OCI-LY1 (cell line): Measurements from ENCODE around the gene CCBE1.

ENCODE experiments used
- H2AFZ ChIP-seq: fragments of 200-600 bp; sonication (generic), shearing (Covaris generic); 2 replicates; pipeline ENCODE4 v1.6.0; 2014; ENCODE audit warnings: antibody characterized with exemption, mild to moderate bottlenecking, low read length
- H3F3A ChIP-seq: fragments of 200-600 bp; sonication (generic), shearing (Covaris generic); 2 replicates; pipeline ENCODE4 v1.6.0; 2014; ENCODE audit warnings: mild to moderate bottlenecking, antibody characterized with exemption, low read length, moderate library complexity; ENCODE audit not compliant: insufficient read depth
- H3K27ac ChIP-seq: fragments of 200-600 bp; sonication (generic); 2 replicates; pipeline ENCODE4 v1.5.1; 2014; ENCODE audit warnings: low read length, mixed run types, mild to moderate bottlenecking, low read depth; ENCODE audit not compliant: poor library complexity, severe bottlenecking
- H3K27me3 ChIP-seq: fragments of 200-600 bp; sonication (generic); 2 replicates; pipeline ENCODE4 v1.6.0; 2014; ENCODE audit warnings: antibody characterized with exemption, mild to moderate bottlenecking, low read length, moderate library complexity; ENCODE audit not compliant: insufficient read depth
- H3K36me3 ChIP-seq: fragments of 200-600 bp; sonication (generic); 2 replicates; pipeline ENCODE4 v1.6.1; 2014; ENCODE audit warnings: mild to moderate bottlenecking, antibody characterized with exemption, low read length, moderate library complexity, mixed read lengths; ENCODE audit not compliant: insufficient read depth
- H3K4me1 ChIP-seq: fragments of 200-600 bp; sonication (generic); 2 replicates; pipeline ENCODE4 v1.5.1; 2014; ENCODE audit warnings: mild to moderate bottlenecking, low read length, moderate library complexity; ENCODE audit not compliant: insufficient read depth, severe bottlenecking
- H3K4me2 ChIP-seq: fragments of 200-600 bp; sonication (generic), shearing (Covaris generic); 2 replicates; pipeline ENCODE4 v1.6.1; 2014; ENCODE audit warnings: low read length
- H3K4me3 ChIP-seq: fragments of 200-600 bp; sonication (generic); 2 replicates; pipeline ENCODE4 v1.5.1; 2014; ENCODE audit warnings: low read length, low read depth, mild to moderate bottlenecking, mixed read lengths; ENCODE audit not compliant: poor library complexity, severe bottlenecking
- H3K79me2 ChIP-seq: fragments of 200-600 bp; shearing (Covaris generic); 2 replicates; pipeline ENCODE4 v1.6.1; 2016; ENCODE audit warnings: mixed run types, low read length, mixed read lengths; ENCODE audit not compliant: insufficient read depth
- H3K9ac ChIP-seq: fragments of 200-600 bp; sonication (generic), shearing (Covaris generic); 2 replicates; pipeline ENCODE4 v1.6.1; 2014; ENCODE audit warnings: mild to moderate bottlenecking, low read length, mixed read lengths
- H3K9me2 ChIP-seq: fragments of 200-600 bp; sonication (generic), shearing (Covaris generic); 2 replicates; pipeline ENCODE4 v1.6.1; 2014; ENCODE audit warnings: low read depth, mild to moderate bottlenecking, low read length, mixed read lengths
- H3K9me3 ChIP-seq: fragments of 200-600 bp; shearing (Covaris generic); 2 replicates; pipeline ENCODE4 v1.6.1; 2014; ENCODE audit warnings: low read length, mixed read lengths
- H4K20me1 ChIP-seq: fragments of 200-600 bp; sonication (generic), shearing (Covaris generic); 2 replicates; pipeline ENCODE4 v1.6.0; 2016; ENCODE audit warnings: mild to moderate bottlenecking, low read length; ENCODE audit not compliant: insufficient read depth
- CTCF ChIP-seq: fragments of 200-600 bp; sonication (generic), shearing (Covaris generic); IDR thresholded peaks from 2 replicates; pipeline ENCODE4 v1.5.1; 2017; ENCODE audit warnings: mild to moderate bottlenecking, antibody characterized with exemption, low read length, moderate library complexity, mixed read lengths
- EZH2 ChIP-seq: fragments of 200-600 bp; sonication (generic), shearing (Covaris generic); IDR thresholded peaks from 2 replicates; pipeline ENCODE4 v1.8.0; 2017; ENCODE audit warnings: borderline replicate concordance, mixed run types, mild to moderate bottlenecking, antibody characterized with exemption, low read length, moderate library complexity, mixed read lengths

The CCBE1 gene

DNA sequence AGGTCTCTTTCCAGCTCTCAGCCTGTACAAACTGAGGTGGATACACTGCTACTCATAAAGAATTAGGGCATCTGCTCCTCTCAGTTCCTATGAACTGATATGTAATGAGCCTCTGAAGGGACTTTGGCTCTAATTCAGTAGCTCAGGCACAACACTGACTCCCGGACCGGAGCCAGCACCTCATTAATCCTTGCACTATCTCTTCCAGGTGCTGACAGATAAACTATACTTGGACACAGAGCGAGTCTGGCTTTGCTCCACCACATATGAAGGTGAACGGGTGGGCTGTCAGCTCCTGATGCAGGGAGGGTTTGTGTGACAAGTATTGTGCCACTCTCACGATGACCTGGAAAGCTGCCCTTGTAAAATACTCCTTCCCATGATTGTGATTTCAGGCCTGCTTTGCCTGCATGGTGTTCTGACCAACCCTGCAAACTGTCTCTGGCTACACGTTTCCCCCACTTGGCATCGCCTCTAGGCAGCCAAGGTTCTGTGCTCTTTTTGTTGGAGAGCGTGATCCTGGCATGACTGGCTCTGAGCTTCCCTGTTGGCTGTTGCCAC, 226.6 kb downstream of the CCBE1 start:
- TF ChIP-seq CTCF: no peak
- TF ChIP-seq EZH2: no peak
- H3K9me2 ChIP-seq: no peaks in the 10 kb centered on the region
- no peaks in the 10 kb centered on the region for H3K79me2 ChIP-seq
- H3K4me3 ChIP-seq: no peak overlapping the region
- H3K4me2 ChIP-seq: no peak overlapping the region
- no peak overlapping the region for H3K9ac ChIP-seq
- H3K27me3 ChIP-seq: no peaks in the 10 kb centered on the region
- no peaks in the 10 kb centered on the region for H3K4me1 ChIP-seq
- no peaks in the 10 kb centered on the region for H4K20me1 ChIP-seq
- no peak overlapping the region for H2AFZ ChIP-seq
- no peaks in the 10 kb centered on the region for H3K9me3 ChIP-seq
- H3K36me3 ChIP-seq: no peaks in the 10 kb centered on the region
- H3K27ac ChIP-seq: no peak overlapping the region
- no peaks in the 10 kb centered on the region for H3F3A ChIP-seq

- Histone ChIP-seq H3K9me2 (no peaks in the 10 kb centered on the region), H3K27me3 (no peaks in the 10 kb centered on the region), H2AFZ (no peak overlapping the region), H3K9me3 (no peaks in the 10 kb centered on the region), H3K4me1 (no peaks in the 10 kb centered on the region), H4K20me1 (no peaks in the 10 kb centered on the region), H3F3A (no peaks in the 10 kb centered on the region), H3K27ac (no peak overlapping the region), H3K9ac (no peak overlapping the region), H3K4me2 (no peak overlapping the region), H3K4me3 (no peak overlapping the region), H3K79me2 (no peaks in the 10 kb centered on the region), H3K36me3 (no peaks in the 10 kb centered on the region)
- no peak for TF ChIP-seq CTCF
- TF ChIP-seq EZH2: no peak
Measured at GRCh38 chr18:59469463-59470180, 227.6 kb downstream of the CCBE1 start.

DNA sequence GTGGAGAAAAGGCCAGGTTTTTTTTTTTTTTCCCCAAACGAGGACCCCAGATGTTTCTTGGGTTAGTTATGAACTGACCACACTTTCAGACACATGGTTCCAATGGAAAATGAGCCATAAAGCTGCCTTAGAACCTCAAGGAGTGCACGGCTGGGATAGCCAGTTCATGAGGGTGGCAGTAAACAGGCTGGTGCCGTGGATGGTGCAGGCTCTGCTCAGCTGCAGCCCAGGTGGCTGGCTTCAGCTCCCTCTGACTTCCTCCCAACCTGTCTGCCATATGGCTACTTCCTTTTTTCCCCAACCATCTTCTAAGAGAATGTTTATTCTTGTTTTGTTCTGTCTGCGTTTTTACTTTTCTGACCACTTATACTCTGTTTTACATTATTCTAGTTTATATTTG, 228.4 kb downstream of the CCBE1 start:
- no peaks in the 10 kb centered on the region for H3K79me2 ChIP-seq
- H3K9me2 ChIP-seq: no peaks in the 10 kb centered on the region
- H3F3A ChIP-seq: no peaks in the 10 kb centered on the region
- H3K4me2 ChIP-seq: no peak overlapping the region
- H3K4me1 ChIP-seq: no peaks in the 10 kb centered on the region
- H3K27me3 ChIP-seq: no peaks in the 10 kb centered on the region
- no peak overlapping the region for H2AFZ ChIP-seq
- TF ChIP-seq CTCF: no peak
- TF ChIP-seq EZH2: no peak
- H3K9ac ChIP-seq: no peak overlapping the region
- no peaks in the 10 kb centered on the region for H4K20me1 ChIP-seq
- H3K4me3 ChIP-seq: no peak overlapping the region
- H3K9me3 ChIP-seq: no peaks in the 10 kb centered on the region
- no peak overlapping the region for H3K27ac ChIP-seq
- H3K36me3 ChIP-seq: no peaks in the 10 kb centered on the region
